CD4-positive, alpha-beta T cell treated with Interleukin-1 beta for 1 hour (primary cell): ENCODE results near the gene SUPT5H.

Experiments used
- DNase-seq, 2 donors: peaks; one replicate each; pipeline ENCODE4 v3.0.0-alpha.2; 2020 to 2022

The SUPT5H gene

GRCh38 chr19:39445196-39446111 is at the start of gene SUPT5H:
TSS of gene SUPT5H (plus strand) at chr19:39445582. CDS start at chr19:39445891, 309 bp downstream.
- peak; percentile 98 to 99 for DNase-seq

- peak; percentile 93 to 95 for DNase-seq
These were observed 47.8 kb upstream of the SUPT5H start for GRCh38 chr19:39397360-39398296.

GRCh38 chr19:39398297-39398864 is 47.0 kb upstream of the SUPT5H start:
- peak; percentile 66 to 89 for DNase-seq

- DNase-seq = no peak
These were observed 45.7 kb upstream of the SUPT5H start for GRCh38 chr19:39399668-39400050.

GRCh38 chr19:39400061-39400460 is 45.3 kb upstream of the SUPT5H start:
- no peak for DNase-seq

GRCh38 chr19:39401070-39401548 is 44.3 kb upstream of the SUPT5H start:
- DNase-seq = no peak

- peak; percentile 90 to 92 for DNase-seq
These were observed 43.6 kb upstream of the SUPT5H start for GRCh38 chr19:39401549-39402345.

- DNase-seq = peak; percentile 93
These were observed 42.8 kb upstream of the SUPT5H start for GRCh38 chr19:39402346-39403300.

GRCh38 chr19:39403331-39404312 is 41.8 kb upstream of the SUPT5H start:
- peak; percentile 98 to 99 for DNase-seq

GRCh38 chr19:39405261-39405957 is 40.0 kb upstream of the SUPT5H start:
- peak in 1 of 2 donors; percentile 41 for DNase-seq

GRCh38 chr19:39405958-39406655 is 39.3 kb upstream of the SUPT5H start:
- DNase-seq = peak; percentile 93 to 96

- DNase-seq = peak; percentile 93 to 94
These were observed 38.5 kb upstream of the SUPT5H start, which contains the start of gene ZFP36 for GRCh38 chr19:39406656-39407409. TSS of gene ZFP36 (plus strand) at chr19:39406847. CDS start at chr19:39406905, 58 bp downstream.

- DNase-seq = no peak
These were observed 38.0 kb upstream of the SUPT5H start for GRCh38 chr19:39407410-39407659.

- DNase-seq = peak; percentile 78
These were observed 37.6 kb upstream of the SUPT5H start for GRCh38 chr19:39407660-39408391.

GRCh38 chr19:39408392-39409207 is 36.8 kb upstream of the SUPT5H start:
- peak; percentile 61 to 73 for DNase-seq
